ENCODE data around the gene ATP8A2.

- TF ChIP-seq SMC3 (IDR thresholded peaks at IDR 0.05; ENCODE audit: borderline replicate concordance, low read length) = no peak
- no peak for TF ChIP-seq CHD2 (IDR thresholded peaks at IDR 0.05; ENCODE audit: borderline replicate concordance, low read depth, low read length)
- TF ChIP-seq FOXK2 (IDR thresholded peaks at IDR 0.05) = no peak
- TF ChIP-seq POLR2A (IDR thresholded peaks at IDR 0.05; ENCODE audit: low read depth, low read length) = no peak
- TF ChIP-seq MAX (IDR thresholded peaks at IDR 0.05; ENCODE audit: low read depth, low read length) = no peak
- TF ChIP-seq NKRF (conservative IDR thresholded peaks at IDR 0.05) = no peak
- no peak for TF ChIP-seq ZSCAN29 (IDR thresholded peaks at IDR 0.05)
- TF ChIP-seq EZH2 (IDR thresholded peaks at IDR 0.05; ENCODE audit: borderline replicate concordance, control insufficient read depth, low read depth, low read length) = no peak
Measured at GRCh38 chr13:25645681-25646080, 273.9 kb downstream of the ATP8A2 start.

Data from GM12878 (cell line).